CD4-positive, alpha-beta T cell treated with Interleukin-2 at 100 ng/mL for 4 hours (primary cell): ENCODE data around the gene GAA.
"Not testable (repeated sequence)": the region's sequence is repeated elsewhere in the genome, so short reads cannot be mapped to it uniquely, and the experiment has no call there.

Experiments used
- DNase-seq: peaks from one replicate; pipeline ENCODE4 v3.0.0-alpha.2; 2020; ENCODE audit warnings: low spot score

The GAA gene

GRCh38 chr17:80083136-80083661, 18.2 kb upstream of the GAA start:
- DNase-seq: no peak

GRCh38 chr17:80084773-80085172, 16.6 kb upstream of the GAA start:
- DNase-seq: no peak

- no peak for DNase-seq
Observed at GRCh38 chr17:80086081-80086480, 15.3 kb upstream of the GAA start.

- DNase-seq: no peak
Observed at GRCh38 chr17:80086616-80087015, 14.8 kb upstream of the GAA start.

- DNase-seq: no peak
Observed at GRCh38 chr17:80087346-80088265, 13.8 kb upstream of the GAA start.

- DNase-seq: no peak
Observed at GRCh38 chr17:80089762-80090161, 11.6 kb upstream of the GAA start.

- DNase-seq: not testable (repeated sequence)
Observed at GRCh38 chr17:80090164-80090563, 11.2 kb upstream of the GAA start.

GRCh38 chr17:80091376-80091775, 10.0 kb upstream of the GAA start:
- no peak for DNase-seq

- DNase-seq: no peak
Observed at GRCh38 chr17:80092959-80093358, 8.4 kb upstream of the GAA start.

GRCh38 chr17:80095038-80095843, 6.1 kb upstream of the GAA start:
- no peak for DNase-seq

GRCh38 chr17:80095844-80096475, 5.4 kb upstream of the GAA start:
- no peak for DNase-seq

- DNase-seq: no peak
Observed at GRCh38 chr17:80096561-80097021, 4.8 kb upstream of the GAA start.

GRCh38 chr17:80097127-80097621, 4.2 kb upstream of the GAA start:
- DNase-seq: no peak

- no peak for DNase-seq
Observed at GRCh38 chr17:80097844-80098691, 3.3 kb upstream of the GAA start.

- no peak for DNase-seq
Observed at GRCh38 chr17:80099291-80100034, 1.9 kb upstream of the GAA start.

GRCh38 chr17:80100035-80100323, 1.4 kb upstream of the GAA start:
- no peak for DNase-seq

- peak; percentile 4 for DNase-seq
Observed at GRCh38 chr17:80101946-80102663, 724 bp downstream of the GAA start.

- DNase-seq: no peak
Observed at GRCh38 chr17:80102664-80103448, 1.5 kb downstream of the GAA start.

- DNase-seq: no peak
Observed at GRCh38 chr17:80103449-80104085, 2.2 kb downstream of the GAA start.
